Inflammatory macrophage (primary cell): ENCODE measurements around the gene TNXB.

ENCODE experiments used
- DNase-seq, 2 donors: peaks; one replicate each; pipeline ENCODE4 v3.0.0-alpha.2; 2020 to 2022
- total RNA-seq, 18 experiments: gene quantifications; one replicate each; lab custom pipeline; 2026; ENCODE audit warnings: mixed read lengths in 6 of 18, inconsistent platforms in 2 of 18; lab: John Stamatoyannopoulos, UW

TNXB gene, protein sequence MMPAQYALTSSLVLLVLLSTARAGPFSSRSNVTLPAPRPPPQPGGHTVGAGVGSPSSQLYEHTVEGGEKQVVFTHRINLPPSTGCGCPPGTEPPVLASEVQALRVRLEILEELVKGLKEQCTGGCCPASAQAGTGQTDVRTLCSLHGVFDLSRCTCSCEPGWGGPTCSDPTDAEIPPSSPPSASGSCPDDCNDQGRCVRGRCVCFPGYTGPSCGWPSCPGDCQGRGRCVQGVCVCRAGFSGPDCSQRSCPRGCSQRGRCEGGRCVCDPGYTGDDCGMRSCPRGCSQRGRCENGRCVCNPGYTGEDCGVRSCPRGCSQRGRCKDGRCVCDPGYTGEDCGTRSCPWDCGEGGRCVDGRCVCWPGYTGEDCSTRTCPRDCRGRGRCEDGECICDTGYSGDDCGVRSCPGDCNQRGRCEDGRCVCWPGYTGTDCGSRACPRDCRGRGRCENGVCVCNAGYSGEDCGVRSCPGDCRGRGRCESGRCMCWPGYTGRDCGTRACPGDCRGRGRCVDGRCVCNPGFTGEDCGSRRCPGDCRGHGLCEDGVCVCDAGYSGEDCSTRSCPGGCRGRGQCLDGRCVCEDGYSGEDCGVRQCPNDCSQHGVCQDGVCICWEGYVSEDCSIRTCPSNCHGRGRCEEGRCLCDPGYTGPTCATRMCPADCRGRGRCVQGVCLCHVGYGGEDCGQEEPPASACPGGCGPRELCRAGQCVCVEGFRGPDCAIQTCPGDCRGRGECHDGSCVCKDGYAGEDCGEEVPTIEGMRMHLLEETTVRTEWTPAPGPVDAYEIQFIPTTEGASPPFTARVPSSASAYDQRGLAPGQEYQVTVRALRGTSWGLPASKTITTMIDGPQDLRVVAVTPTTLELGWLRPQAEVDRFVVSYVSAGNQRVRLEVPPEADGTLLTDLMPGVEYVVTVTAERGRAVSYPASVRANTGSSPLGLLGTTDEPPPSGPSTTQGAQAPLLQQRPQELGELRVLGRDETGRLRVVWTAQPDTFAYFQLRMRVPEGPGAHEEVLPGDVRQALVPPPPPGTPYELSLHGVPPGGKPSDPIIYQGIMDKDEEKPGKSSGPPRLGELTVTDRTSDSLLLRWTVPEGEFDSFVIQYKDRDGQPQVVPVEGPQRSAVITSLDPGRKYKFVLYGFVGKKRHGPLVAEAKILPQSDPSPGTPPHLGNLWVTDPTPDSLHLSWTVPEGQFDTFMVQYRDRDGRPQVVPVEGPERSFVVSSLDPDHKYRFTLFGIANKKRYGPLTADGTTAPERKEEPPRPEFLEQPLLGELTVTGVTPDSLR (N-terminal part only)
- total RNA-seq: 0 to 1.1 (median 0.18) reads per million in 18 experiments

DNA sequence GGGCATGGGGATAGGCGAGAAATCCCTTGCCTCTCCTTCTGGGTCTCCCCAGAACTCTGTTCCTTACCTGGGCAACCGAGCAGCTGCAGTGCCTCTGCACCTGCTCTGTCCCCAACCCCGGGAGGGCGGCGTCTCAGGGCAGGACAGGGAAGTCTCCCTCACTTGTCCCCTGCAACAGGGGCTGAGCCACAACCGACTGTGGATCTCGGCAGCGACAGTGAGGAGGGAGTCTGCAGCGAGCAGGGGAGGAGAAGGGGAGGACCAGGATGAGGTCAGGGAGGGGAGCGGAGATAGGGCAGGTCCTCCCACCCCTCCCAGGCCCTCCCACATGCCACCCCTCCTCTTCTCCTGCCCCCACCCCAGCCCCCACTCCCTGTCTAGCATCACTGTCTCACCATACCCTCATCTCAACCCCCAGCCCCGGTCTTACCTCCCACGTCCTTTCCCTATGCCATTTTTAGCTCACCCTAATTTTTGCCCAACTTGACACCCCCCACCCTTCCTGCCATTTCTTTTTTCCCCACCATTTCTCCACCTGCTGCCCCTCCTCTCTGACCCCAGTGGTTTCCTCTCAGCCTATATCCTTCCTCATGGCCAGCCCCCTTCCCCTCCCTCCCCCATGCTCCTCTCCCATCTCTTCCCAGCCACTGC is at the start of gene TNXB:
TSS of gene TNXB (minus strand) at position 225 of the 651 bp plus-strand sequence. CDS start 11,140 bp downstream, outside the sequence.
- no peak for DNase-seq

DNA sequence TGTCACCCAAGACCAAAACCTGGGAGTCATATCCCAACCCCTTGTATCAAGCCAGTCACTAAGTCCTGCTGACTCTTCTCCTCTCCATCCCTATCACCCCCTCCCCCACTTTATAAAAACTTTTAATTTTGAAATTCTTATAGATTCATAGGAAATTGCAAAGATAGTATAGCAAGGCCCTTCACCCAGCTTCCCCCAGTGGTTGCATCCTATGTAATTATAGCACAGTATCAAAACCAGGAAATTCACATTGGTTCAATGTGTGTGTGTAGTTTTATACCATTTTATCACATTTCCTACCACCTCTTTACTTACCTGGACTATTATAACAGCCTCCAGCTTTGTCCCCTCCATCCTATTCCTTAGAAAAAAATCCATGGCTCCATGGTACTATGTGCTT is 48.9 kb upstream of the TNXB start:
- no peak for DNase-seq

DNA sequence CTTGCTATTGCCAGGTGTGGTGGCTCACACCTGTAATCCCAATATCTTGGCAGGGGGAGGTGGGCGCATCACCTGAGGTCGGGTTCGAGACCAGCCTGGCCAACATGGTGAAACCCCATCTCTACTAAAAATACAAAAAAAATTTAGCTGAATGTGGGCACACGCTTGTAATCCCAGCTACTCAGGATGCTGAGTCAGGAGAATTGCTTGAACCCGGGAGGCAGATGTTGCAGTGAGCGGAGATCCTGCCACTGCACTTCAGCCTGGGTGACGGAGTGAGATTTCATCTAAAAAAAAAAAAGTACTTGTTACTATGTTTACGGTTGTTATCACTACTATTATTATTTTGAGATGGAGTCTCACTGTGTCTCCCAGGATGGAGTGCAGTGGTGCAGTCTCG is 47.8 kb upstream of the TNXB start:
- DNase-seq: no peak

DNA sequence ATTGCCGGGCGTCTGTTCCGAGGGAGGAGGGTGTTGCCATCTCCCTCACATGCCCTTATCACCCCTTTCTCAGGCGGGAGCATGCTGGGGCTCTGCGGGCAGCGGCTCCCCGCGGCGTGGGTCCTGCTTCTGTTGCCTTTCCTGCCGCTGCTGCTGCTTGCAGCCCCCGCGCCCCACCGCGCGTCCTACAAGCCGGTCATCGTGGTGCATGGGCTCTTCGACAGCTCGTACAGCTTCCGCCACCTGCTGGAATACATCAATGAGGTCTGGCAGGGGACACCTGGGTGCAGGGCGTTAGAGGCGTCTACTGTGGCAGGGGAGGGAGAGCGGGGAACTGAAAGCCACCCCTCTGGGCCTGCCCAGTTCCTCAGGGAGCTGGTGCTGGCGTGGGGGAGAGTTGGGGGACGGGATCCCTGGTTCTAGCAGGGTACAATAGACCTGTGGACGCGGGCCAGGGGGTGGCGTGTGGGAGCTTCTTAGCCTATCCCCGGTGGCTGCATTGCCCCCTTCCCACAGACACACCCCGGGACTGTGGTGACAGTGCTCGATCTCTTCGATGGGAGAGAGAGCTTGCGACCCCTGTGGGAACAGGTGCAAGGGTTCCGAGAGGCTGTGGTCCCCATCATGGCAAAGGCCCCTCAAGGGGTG is 45.5 kb upstream of the TNXB start:
- peak in 1 of 2 donors; percentile 43 for DNase-seq

DNA sequence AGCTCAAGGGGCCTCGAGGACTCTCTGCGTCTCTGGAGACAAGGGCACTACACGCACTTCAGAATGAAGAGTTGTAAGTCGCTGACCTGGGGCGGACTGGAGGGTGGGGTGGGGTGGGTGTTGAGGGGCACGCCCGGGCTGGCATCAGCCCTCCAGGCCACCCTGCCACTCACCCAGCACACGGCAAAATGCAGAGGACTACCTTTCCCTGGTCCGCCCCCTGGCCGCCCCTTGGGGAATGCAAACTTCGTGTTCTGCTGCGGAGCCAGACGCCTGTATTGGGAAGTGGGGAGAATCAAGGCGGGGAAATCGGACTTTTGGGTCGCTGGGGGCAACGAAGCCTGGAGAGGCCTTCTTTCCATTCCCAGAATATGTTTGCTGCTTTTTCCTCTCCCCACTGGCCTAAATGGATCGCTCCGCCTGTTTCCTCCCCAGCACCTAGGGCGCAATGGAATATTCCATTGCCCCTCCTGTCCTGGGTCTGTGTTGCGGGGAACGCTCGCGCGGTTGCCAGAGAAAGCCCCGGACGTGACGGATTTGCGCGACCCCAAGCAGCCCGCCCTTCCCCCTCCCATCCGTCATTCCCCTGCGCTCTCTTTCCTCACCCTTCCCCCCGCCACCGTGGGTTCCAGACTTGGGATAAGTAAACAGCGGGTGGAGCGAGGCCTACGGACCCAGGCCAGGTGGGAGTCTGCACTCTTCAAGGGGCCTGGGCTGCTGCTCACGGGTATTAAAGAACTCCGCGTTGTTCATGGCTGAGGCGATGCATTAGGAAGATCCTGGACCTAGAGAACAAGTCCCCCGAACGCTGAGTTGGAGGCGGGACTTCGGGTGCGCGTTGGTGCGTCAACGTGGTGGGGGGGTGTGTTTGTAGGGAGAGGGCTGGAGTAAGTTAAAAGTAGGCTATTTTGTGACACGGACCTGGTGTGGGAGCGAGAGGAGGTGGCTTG is 44.7 kb upstream of the TNXB start, which contains the start of gene PPT2:
TSS of gene PPT2 (plus strand) at position 578 of the 950 bp plus-strand sequence. CDS start 454 bp downstream, outside the sequence.
- DNase-seq: peak; percentile 29 to 34

DNA sequence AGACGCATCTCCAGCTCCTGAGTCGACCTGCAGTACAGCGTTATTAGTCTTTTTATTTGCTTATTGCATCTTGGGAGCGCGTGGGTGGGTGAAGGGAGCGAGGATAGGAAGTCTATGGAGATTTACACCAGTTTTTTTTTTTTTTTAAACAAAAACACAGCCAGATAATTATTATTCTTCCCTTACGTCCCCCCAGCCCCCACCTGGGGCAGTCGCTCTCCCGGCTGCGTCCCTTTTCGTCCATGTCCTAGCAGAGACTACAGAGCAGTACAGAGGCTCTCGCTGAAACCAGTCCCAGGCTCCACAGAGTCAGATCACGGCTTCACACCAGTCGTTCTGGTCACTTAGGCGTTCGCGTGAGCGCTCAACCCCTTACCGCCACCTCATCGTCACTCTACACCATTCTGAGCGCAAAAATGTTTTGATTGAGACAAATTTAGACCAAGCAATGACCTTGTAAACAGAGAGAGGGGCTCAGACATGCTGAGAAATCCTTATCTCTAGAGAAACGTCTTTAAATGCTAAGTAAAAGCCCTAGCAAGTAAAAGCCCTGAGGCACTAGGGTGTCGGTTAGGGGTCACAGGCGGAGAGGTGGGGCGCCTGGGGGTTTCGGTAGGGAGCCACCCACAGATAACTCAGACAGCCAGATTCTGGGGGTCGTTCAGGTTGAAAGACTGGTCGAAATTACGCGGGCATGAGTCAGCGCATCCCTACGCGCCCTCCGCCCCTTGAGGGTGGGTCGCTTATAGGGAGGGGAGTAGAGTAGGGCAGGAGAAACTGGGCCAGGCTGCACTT is 43.8 kb upstream of the TNXB start:
- DNase-seq: no peak

DNA sequence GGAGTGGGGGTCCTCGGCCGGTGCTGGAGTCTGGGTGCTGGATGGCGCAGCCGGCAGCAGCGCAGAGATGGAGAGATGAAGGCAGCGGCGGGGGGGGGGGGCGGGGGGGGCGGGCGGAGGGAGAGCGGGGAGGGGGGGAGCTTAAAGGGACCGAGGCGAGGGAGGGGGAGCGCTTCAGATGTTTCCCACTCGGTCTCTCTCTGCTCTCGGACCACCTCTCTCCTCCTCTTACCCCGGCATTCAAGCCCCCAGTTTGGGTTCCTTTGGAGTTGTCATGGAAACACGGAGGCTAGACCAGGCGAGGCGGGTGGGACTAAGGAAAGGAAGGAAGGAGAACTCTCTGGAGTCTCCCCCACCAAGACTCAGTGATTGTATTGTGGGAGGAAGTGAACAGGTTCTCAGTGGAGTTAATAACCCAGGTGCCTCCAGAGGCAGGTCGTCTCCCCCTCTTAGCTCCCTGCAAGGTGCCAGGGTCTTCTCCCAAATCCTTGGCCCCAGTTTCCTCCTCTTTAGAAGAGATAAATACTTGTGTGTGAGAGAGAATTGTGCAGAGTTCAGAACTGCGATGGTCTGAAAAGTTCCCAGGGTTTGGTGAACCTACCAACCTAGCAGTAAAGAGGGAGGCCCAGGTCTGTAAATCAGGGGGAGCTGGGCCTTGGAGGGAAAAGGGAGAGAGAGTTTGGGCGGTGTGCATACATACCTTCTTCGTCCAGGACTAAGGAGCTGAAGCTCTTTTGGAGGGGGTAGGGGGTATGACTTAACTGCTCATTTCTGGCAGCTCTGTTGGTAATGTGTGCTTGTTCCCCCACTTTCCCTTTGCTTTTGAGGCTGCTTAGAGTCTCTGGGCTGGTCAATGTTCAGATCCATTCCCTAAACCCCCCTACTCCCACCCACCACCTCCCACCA is 43.0 kb upstream of the TNXB start, which contains the start of gene PRRT1:
TSS of gene PRRT1 (minus strand) at position 77 of the 906 bp plus-strand sequence. CDS start 112 bp downstream, outside the sequence.
- DNase-seq: no peak

DNA sequence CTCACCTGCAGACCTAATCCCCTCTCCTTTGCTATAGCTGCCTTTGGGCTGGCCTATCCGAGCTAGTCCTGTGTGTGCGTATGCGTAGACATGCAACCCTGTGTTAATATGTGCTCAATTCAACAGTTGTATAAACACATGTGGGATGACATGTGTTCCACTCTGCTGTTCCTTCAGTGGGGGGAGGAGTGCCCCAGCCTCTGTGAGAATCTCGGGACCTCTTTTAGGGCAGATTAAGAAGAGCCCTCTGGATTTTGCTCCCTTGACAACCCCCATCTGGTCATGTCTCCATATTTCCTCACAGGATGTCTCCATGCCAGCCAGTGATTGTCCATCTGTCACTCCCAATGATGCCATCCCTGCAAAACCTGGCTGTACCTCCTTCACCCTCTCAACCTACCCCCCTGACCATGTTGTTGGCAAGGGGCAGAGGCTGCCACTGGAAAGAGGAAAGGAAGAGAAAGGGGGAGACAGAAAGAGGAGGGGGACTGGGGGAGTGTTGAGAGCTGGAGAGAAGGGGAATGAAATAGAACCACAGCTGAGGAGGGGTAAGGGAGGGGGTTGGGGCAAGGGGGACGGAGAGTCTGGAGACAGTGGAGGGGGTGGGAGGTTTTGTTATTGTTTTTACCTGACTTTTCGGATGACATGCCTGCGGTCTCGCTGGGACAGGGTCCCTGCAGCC is 42.2 kb upstream of the TNXB start:
- no peak for DNase-seq

DNA sequence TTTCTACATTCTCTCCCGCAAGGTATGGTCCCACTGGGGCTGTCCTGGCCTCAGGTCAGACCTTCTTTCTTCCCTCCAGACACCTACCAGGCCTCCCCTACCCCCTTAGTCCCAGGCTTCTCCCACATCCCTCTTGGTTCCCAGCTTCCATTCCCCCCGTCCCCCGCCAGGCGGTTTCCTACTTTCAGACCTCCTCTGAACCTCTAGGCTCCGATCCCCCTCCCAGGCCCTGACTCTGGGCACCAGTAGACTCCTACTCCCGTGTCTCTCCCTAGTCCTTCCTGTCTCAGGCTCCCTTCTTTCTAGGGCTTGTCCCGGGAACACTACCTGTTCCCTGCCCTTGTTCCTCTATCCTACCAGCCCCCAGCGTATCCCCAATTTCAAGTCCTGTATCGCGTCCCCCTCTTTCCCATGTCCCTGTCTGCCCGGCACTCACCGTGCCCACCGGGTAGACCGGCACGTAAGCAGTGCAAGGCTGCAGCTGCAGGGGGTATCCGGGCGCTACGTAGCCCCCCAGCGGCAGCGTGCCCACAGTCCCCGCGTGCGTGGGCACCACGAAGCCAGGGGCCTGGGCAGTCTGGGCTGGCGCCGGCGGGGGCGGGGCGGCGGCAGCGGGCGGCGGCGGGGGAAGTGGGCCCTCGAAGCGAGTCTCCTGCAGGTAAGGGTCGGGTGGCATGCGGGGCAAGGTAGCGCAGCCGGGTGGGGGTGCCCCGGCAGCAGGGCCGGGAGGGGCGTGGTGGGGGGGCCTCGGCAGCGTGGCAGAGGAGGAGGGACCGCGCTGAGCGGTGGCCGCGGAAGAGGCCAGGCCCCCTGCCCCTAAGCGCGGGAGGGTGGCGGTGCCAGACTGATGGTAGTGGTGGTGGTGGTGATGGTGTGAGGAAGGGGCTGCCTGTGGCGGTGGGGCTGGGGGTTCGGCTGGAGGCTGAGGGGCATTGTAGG is 41.1 kb upstream of the TNXB start:
- DNase-seq: no peak

DNA sequence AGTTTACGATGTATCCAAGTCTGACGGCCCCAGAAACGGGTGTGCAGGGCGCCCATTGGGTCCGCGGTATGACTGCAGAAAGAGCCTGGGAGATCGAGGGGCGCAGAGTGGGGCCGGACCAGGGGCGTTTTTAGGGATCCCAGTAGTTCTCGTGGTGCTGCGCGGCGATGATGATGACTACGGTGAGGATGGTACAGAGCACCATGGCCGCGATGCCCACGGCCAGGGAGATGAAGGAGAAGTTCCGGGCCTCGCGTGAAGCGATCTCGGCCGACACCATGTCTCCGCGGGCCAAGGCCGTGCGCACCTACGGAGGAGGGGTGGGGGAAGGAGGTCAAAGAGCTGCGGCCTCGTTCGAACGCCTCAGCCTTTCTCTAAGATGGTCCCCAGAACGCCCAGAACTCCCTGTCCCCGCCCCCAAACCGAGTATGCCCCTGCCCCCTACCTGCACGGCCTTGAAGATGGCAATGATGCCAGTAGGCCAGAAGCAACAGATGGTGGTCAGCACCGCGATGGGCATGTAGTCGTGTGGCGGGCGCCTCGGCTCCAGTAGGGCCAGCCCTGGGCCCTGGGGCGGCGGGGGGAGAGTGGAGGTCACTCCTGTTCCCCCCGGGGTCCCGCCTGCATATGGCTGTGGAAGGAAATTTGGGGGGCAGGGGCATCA is 40.1 kb upstream of the TNXB start:
- no peak for DNase-seq

DNA sequence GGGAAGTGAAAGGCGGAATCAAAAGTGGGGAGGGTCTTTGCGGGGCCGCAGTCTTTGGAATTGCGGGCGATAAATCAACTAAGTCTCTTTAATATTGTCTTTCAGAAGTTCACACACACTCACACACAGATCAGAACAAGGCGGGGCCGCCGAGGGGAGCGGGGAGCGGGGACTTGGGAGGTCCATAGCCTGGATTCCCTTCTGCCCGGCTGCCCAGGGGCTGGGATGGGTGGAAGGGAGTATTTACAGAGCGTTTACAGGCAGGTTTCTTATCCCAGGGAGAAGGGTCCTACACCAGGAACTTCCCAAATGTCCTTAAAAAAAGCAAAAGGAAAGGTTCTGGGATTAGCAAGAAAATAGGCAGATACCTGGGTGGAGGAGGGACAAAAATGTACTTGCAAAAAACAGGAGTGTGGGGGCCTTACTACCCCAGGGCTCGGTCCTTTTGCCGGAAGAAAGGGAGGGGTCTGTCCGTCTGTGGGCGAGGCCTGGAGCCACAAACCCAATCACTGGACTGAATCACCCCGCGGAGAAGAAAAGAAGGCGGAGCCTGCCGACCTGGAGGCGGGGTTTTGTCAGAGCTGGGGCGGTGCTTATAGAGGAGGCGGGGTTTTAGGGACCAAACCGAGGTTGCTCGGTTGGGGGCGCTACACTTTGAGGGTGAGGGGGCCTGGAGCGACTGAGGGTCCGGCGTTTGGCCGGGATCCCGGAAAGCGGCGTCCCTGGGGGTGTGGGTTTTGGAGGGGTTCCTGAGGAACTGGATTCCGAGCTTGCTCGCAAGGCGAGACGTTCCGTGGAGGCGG is 39.4 kb upstream of the TNXB start:
- DNase-seq: peak; percentile 84 to 88

DNA sequence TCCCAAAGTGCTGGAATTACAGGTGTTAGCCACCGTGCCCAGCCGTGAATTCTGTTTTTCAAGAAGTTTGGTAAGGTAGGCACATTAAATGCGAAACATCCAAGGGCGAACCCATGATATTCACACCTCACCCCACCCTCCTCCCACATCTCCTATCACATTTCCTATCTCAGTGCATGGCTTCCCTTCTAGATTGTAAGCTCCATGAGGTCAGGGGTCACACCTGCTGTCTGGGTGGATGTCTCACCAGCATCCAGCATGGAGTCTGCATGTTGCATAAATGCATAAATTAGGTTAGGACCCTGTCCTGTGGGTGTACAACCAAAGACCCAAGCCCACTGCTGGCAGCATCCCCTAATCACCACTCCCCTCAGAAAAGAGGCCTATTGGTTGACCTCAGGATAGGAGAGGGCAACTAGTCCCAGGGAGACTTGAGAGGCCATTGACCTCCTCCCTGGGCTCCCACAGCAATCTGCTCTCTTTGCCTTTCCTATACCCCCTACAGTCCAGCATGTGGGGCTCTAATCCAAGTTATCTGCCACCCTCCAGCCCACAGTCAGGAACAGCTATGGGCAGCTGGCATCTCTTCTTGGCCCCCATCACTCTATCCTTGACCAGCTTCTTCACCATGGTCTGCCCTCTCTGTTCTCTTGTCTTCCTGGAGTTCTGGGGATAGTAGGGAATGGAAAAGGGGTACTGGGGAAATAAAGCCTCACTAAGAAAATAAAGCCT is 38.4 kb upstream of the TNXB start:
- peak in 1 of 2 donors; percentile 7 for DNase-seq

DNA sequence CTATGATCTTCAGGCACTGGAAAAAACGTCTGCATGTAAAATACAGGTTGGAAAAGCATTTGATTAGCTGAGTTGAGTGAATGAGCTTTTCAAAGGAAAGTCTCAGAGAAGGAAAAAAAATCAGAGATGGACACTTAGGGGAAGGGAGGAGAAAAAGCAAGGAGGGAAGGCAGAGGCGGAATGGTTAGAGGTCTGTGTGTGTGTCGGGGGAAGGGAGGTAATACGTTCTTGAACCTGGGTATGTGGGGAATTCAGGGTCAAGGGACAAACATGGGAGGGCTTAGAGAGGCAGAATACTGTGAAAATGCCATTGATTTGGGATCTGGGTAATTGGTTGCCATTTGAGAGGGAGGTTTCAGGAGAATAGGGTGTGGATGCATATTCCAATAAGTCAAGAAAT is 37.5 kb upstream of the TNXB start:
- DNase-seq: no peak

DNA sequence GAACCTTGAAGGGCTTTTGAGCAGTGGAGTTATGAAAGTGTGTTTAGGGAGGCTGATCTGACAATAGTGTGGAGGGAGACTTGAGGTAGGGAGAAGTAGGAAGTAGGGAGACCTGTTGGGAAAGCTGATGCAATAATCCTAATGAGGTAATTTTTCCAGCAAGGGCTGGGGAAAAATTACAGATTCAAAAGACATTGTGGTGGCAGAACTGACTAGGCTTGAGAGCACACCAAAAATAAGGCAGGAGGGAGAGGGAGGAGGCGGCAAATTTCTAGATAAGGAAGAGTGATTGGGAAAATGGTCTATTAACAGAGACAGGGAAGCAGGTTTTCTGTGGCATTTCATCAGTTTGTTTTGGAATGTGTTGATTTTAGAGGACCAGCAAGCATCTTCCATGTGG is 37.1 kb upstream of the TNXB start:
- DNase-seq: no peak
